PC-9 (cell line): ENCODE measurements around the gene MAPKAP1.

Experiments used
- EZH2 ChIP-seq: fragments of 200-600 bp; sonication (generic); IDR thresholded peaks from 2 replicates; pipeline ENCODE4 v1.8.0; 2017; ENCODE audit warnings: antibody characterized with exemption, low read depth
- TF ChIP-seq, protein P1 (sequence below): fragments of 200-600 bp; sonication (generic); conservative IDR thresholded peaks from 2 replicates; pipeline ENCODE4 v1.6.1; 2017; ENCODE audit warnings: mixed run types, antibody characterized with exemption, mild to moderate bottlenecking, moderate library complexity

DNA sequence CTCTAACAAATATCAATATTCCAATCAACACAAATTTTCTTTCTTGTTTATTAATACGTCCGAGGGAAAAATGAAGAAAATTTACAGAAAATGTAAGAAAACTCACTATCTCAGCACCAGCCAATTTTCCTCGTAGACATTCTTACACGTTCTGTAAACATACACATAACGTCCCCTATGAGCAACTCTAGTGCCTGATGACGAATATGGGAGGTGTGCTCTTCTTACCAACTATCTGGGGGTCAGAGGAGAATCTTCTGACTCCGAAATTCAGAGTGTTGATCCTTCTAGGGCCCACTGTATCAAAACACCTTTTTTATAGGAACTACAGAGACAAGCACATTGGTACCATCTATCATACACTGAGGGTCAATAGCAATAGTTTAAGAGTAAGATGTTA, 246.7 kb downstream of the MAPKAP1 start:
- TF ChIP-seq, protein P1, sequence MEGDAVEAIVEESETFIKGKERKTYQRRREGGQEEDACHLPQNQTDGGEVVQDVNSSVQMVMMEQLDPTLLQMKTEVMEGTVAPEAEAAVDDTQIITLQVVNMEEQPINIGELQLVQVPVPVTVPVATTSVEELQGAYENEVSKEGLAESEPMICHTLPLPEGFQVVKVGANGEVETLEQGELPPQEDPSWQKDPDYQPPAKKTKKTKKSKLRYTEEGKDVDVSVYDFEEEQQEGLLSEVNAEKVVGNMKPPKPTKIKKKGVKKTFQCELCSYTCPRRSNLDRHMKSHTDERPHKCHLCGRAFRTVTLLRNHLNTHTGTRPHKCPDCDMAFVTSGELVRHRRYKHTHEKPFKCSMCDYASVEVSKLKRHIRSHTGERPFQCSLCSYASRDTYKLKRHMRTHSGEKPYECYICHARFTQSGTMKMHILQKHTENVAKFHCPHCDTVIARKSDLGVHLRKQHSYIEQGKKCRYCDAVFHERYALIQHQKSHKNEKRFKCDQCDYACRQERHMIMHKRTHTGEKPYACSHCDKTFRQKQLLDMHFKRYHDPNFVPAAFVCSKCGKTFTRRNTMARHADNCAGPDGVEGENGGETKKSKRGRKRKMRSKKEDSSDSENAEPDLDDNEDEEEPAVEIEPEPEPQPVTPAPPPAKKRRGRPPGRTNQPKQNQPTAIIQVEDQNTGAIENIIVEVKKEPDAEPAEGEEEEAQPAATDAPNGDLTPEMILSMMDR = no peak
- TF ChIP-seq EZH2 = no peak
